Activated CD8-positive, alpha-beta memory T cell treated with anti-CD3 and anti-CD28 coated beads for 48 hours (primary cell): Measurements from ENCODE around the gene TYMP.

Experiments
- DNase-seq, 3 experiments: peaks; one replicate each; pipeline ENCODE4 v3.0.0-alpha.2; 2020; ENCODE audit warnings: low read depth in 2 of 3, low spot score in 2 of 3

The TYMP gene

GRCh38 chr22:50529897-50530579 is at the start of gene TYMP:
TYMP (minus strand) TSS chr22:50530012; CDS start chr22:50529709, 303 bp downstream.
- DNase-seq = peak in 1 of 3 experiments; percentile 62

GRCh38 chr22:50578776-50579310 is 49.0 kb upstream of the TYMP start:
- DNase-seq = no peak

GRCh38 chr22:50577987-50578775 is 48.4 kb upstream of the TYMP start, which contains the start of gene CPT1B:
CPT1B (minus strand) TSS chr22:50578427; CDS start chr22:50577915, 512 bp downstream.
- no peak for DNase-seq

GRCh38 chr22:50577697-50577986 is 47.8 kb upstream of the TYMP start:
- DNase-seq = no peak

- DNase-seq = no peak
These were observed 47.2 kb upstream of the TYMP start for GRCh38 chr22:50576806-50577696.

- no peak for DNase-seq
These were observed 46.3 kb upstream of the TYMP start for GRCh38 chr22:50576070-50576469.

GRCh38 chr22:50575426-50575941 is 45.7 kb upstream of the TYMP start:
- DNase-seq = no peak

- no peak for DNase-seq
These were observed 44.6 kb upstream of the TYMP start for GRCh38 chr22:50574383-50574755.

GRCh38 chr22:50573491-50574382 is 43.9 kb upstream of the TYMP start:
- no peak for DNase-seq

GRCh38 chr22:50572965-50573364 is 43.2 kb upstream of the TYMP start:
- no peak for DNase-seq

GRCh38 chr22:50571264-50572175 is 41.7 kb upstream of the TYMP start:
- no peak for DNase-seq

GRCh38 chr22:50570861-50571260 is 41.0 kb upstream of the TYMP start:
- no peak for DNase-seq

- no peak for DNase-seq
These were observed 40.2 kb upstream of the TYMP start for GRCh38 chr22:50569896-50570535.

GRCh38 chr22:50569041-50569459 is 39.2 kb upstream of the TYMP start:
- no peak for DNase-seq

- DNase-seq = no peak
These were observed 38.8 kb upstream of the TYMP start for GRCh38 chr22:50568626-50569025.

GRCh38 chr22:50567721-50568252 is 38.0 kb upstream of the TYMP start:
- no peak for DNase-seq

- no peak for DNase-seq
These were observed 34.5 kb upstream of the TYMP start for GRCh38 chr22:50564289-50564688.

GRCh38 chr22:50563413-50564160 is 33.8 kb upstream of the TYMP start:
- DNase-seq = no peak
